ENCODE data around the gene IAH1.

The IAH1 gene

DNA sequence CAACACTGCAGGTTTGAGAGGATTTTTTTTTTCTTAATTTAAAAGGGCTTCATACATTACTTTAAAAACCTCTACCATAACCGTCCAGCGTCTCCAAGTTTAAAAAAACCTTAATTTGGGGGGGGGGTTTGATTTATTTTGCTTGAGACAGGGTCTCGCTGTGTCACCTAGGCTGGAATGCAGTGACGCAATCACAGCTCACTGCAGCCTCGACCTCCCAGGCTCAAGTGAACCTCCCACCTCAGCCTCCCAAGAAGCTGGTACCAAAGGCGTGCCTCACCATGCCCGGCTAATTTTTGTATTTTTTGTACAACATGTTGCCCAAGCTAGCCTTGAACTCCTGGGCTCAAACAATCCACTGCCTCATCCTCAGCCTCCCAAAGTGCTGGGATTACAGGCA, 44.4 kb downstream of the IAH1 start:
- no peak for TF ChIP-seq CEBPB (IDR thresholded peaks at IDR 0.05)
- TF ChIP-seq, protein P1, sequence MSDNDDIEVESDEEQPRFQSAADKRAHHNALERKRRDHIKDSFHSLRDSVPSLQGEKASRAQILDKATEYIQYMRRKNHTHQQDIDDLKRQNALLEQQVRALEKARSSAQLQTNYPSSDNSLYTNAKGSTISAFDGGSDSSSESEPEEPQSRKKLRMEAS (IDR thresholded peaks at IDR 0.05): no peak
- TF ChIP-seq TAF1 (IDR thresholded peaks at IDR 0.05; ENCODE audit: low read depth): no peak
- TF ChIP-seq ZBTB7A (IDR thresholded peaks at IDR 0.05; ENCODE audit: low read depth): no peak
- no peak for TF ChIP-seq NFIC (IDR thresholded peaks at IDR 0.05)
- no peak for TF ChIP-seq CREB1 (IDR thresholded peaks at IDR 0.05; ENCODE audit: low read depth)
- TF ChIP-seq, protein P2, sequence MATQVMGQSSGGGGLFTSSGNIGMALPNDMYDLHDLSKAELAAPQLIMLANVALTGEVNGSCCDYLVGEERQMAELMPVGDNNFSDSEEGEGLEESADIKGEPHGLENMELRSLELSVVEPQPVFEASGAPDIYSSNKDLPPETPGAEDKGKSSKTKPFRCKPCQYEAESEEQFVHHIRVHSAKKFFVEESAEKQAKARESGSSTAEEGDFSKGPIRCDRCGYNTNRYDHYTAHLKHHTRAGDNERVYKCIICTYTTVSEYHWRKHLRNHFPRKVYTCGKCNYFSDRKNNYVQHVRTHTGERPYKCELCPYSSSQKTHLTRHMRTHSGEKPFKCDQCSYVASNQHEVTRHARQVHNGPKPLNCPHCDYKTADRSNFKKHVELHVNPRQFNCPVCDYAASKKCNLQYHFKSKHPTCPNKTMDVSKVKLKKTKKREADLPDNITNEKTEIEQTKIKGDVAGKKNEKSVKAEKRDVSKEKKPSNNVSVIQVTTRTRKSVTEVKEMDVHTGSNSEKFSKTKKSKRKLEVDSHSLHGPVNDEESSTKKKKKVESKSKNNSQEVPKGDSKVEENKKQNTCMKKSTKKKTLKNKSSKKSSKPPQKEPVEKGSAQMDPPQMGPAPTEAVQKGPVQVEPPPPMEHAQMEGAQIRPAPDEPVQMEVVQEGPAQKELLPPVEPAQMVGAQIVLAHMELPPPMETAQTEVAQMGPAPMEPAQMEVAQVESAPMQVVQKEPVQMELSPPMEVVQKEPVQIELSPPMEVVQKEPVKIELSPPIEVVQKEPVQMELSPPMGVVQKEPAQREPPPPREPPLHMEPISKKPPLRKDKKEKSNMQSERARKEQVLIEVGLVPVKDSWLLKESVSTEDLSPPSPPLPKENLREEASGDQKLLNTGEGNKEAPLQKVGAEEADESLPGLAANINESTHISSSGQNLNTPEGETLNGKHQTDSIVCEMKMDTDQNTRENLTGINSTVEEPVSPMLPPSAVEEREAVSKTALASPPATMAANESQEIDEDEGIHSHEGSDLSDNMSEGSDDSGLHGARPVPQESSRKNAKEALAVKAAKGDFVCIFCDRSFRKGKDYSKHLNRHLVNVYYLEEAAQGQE (IDR thresholded peaks at IDR 0.05; ENCODE audit: low read depth): no peak
- TF ChIP-seq FOXM1 (IDR thresholded peaks at IDR 0.05; ENCODE audit: borderline replicate concordance, low read depth): no peak
- TF ChIP-seq, protein P3, sequence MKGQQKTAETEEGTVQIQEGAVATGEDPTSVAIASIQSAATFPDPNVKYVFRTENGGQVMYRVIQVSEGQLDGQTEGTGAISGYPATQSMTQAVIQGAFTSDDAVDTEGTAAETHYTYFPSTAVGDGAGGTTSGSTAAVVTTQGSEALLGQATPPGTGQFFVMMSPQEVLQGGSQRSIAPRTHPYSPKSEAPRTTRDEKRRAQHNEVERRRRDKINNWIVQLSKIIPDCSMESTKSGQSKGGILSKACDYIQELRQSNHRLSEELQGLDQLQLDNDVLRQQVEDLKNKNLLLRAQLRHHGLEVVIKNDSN (IDR thresholded peaks at IDR 0.05): no peak
- no peak for TF ChIP-seq TCF12 (IDR thresholded peaks at IDR 0.05; ENCODE audit: low read depth)
- no peak for TF ChIP-seq TEAD4 (IDR thresholded peaks at IDR 0.05)
- TF ChIP-seq RAD21 (IDR thresholded peaks at IDR 0.05; ENCODE audit: low read depth): no peak
- no peak for TF ChIP-seq EP300 (IDR thresholded peaks at IDR 0.05; ENCODE audit: borderline replicate concordance)
- TF ChIP-seq YY1 (IDR thresholded peaks at IDR 0.05; ENCODE audit: low read depth): no peak
- no peak for TF ChIP-seq EGR1 (IDR thresholded peaks at IDR 0.05)

DNA sequence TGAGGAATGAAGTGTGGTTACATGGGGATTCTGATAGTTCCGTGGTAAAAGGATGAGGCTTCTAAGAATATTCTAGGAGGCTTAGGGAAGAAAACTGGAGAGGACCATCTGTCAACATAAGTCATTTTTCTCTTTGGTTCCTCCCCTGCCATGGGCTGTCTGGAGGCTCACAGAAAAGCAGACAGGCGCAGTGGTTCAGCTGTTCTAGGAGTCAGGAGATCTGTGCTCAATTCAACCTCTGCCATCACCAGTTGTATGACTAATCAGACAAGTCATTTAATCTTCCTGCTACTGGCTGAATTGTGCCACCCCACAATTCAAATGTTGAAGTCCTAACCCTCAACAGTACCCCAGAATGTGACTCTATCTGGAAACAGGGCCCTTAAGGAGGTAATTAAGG, 44.9 kb downstream of the IAH1 start:
- TF ChIP-seq EGR1 (IDR thresholded peaks at IDR 0.05) (no peak), ZBTB7A (IDR thresholded peaks at IDR 0.05; ENCODE audit: low read depth) (no peak), TEAD4 (IDR thresholded peaks at IDR 0.05) (no peak), NFIC (IDR thresholded peaks at IDR 0.05) (no peak), TCF12 (IDR thresholded peaks at IDR 0.05; ENCODE audit: low read depth) (no peak), CEBPB (IDR thresholded peaks at IDR 0.05) (no peak), TAF1 (IDR thresholded peaks at IDR 0.05; ENCODE audit: low read depth) (no peak), YY1 (IDR thresholded peaks at IDR 0.05; ENCODE audit: low read depth) (no peak), RAD21 (IDR thresholded peaks at IDR 0.05; ENCODE audit: low read depth) (no peak), EP300 (IDR thresholded peaks at IDR 0.05; ENCODE audit: borderline replicate concordance) (no peak), CREB1 (IDR thresholded peaks at IDR 0.05; ENCODE audit: low read depth) (no peak), FOXM1 (IDR thresholded peaks at IDR 0.05; ENCODE audit: borderline replicate concordance, low read depth) (no peak)
- TF ChIP-seq, protein P1 (IDR thresholded peaks at IDR 0.05): no peak
- TF ChIP-seq, protein P2 (IDR thresholded peaks at IDR 0.05; ENCODE audit: low read depth): no peak
- TF ChIP-seq, protein P3 (IDR thresholded peaks at IDR 0.05): no peak

DNA sequence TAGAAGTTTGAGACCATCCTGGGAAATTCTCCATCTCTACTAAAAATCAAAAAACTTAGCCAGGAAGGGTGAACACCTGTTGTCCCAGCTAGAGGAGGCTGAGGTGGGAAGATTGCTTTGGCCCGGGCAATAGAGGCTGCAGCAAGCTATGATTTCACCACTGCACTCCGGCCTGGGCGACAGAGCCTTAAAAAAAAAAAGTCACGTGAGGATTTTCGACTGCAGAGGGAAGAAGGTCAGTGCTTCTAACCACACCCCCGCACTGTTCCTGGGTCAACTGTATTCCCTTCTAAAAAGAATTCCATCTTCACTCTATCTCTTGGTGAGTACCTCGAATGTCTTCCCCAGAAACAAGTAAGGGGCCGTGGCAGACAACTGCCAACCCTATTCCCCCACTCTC, 49.9 kb downstream of the IAH1 start:
- TF ChIP-seq FOXM1 (IDR thresholded peaks at IDR 0.05; ENCODE audit: borderline replicate concordance, low read depth) (no peak), TCF12 (IDR thresholded peaks at IDR 0.05; ENCODE audit: low read depth) (no peak), NFIC (IDR thresholded peaks at IDR 0.05) (no peak), EP300 (IDR thresholded peaks at IDR 0.05; ENCODE audit: borderline replicate concordance) (no peak), TAF1 (IDR thresholded peaks at IDR 0.05; ENCODE audit: low read depth) (no peak), ZBTB7A (IDR thresholded peaks at IDR 0.05; ENCODE audit: low read depth) (no peak), EGR1 (IDR thresholded peaks at IDR 0.05) (no peak)
- TF ChIP-seq, protein P2 (IDR thresholded peaks at IDR 0.05; ENCODE audit: low read depth): no peak
- TF ChIP-seq, protein P1 (IDR thresholded peaks at IDR 0.05): no peak
- TF ChIP-seq, protein P3 (IDR thresholded peaks at IDR 0.05): no peak

DNA sequence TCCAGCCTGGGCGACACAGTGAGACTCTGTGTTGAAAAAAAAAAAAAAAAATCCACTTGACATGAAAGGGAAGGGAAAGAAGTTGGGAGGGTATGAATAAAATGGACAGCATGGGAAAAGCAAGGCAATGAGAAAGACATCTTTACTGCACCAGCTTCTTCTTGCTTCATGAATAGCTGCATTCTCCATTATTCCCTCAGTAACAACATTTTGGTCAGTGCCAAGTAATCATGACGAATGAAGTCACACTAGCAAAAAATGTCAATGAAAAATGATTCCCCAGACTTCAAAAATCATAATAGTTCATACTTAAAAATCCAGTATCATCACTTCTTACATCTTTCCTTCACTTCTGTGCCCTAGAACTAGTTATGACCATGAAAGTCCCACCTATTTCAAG, 50.9 kb downstream of the IAH1 start:
- TF ChIP-seq ZBTB7A (IDR thresholded peaks at IDR 0.05; ENCODE audit: low read depth) (no peak), CEBPB (IDR thresholded peaks at IDR 0.05) (no peak), EGR1 (IDR thresholded peaks at IDR 0.05) (no peak), NFIC (IDR thresholded peaks at IDR 0.05) (no peak), YY1 (IDR thresholded peaks at IDR 0.05; ENCODE audit: low read depth) (no peak), EP300 (IDR thresholded peaks at IDR 0.05; ENCODE audit: borderline replicate concordance) (no peak), RAD21 (IDR thresholded peaks at IDR 0.05; ENCODE audit: low read depth) (no peak), TEAD4 (IDR thresholded peaks at IDR 0.05) (no peak), TAF1 (IDR thresholded peaks at IDR 0.05; ENCODE audit: low read depth) (no peak), TCF12 (IDR thresholded peaks at IDR 0.05; ENCODE audit: low read depth) (no peak), CREB1 (IDR thresholded peaks at IDR 0.05; ENCODE audit: low read depth) (no peak), FOXM1 (IDR thresholded peaks at IDR 0.05; ENCODE audit: borderline replicate concordance, low read depth) (no peak)
- TF ChIP-seq, protein P3 (IDR thresholded peaks at IDR 0.05): no peak
- TF ChIP-seq, protein P2 (IDR thresholded peaks at IDR 0.05; ENCODE audit: low read depth): no peak
- TF ChIP-seq, protein P1 (IDR thresholded peaks at IDR 0.05): no peak

All from Ishikawa (cell line).